ENCODE measurements around the gene PRKG2. TPM values are rescaled to one million over a fixed set of nuclear protein-coding genes. Genes with fewer than 3 reads are reported as not detected.
A peak's percentile ranks its signal among the peaks of the same experiment; 100 is the strongest.

PRKG2 gene
- polyA plus RNA-seq (ENCODE audit: low read depth in 6 of 6), result 1 to 10 TPM in 2 of 6 donors, under 1 TPM in 3, not detected in 1; 0.14 to 1.9 (median 0.85) TPM

- peak within 1 kb of the TSS in 1 of 6 donors; percentile 33 for H3K27ac Mint-ChIP-seq
- peaks cover 9 to 19% (median 10%) of the 10 kb centered on the region in 3 donors for H3K4me1 Mint-ChIP-seq
- H3K4me3 Mint-ChIP-seq, result peak within 1 kb of the TSS in 7 of 8 donors; percentile 12 to 77 (median 61)
- no peak for ATAC-seq (ENCODE audit: low read depth in 2 of 2)
- peaks cover 30 to 41% (median 34%) of the 10 kb centered on the region in 3 donors for H3K27me3 Mint-ChIP-seq
- no peaks in the 10 kb centered on the region for H3K36me3 Mint-ChIP-seq
- peaks cover 0 to 3% (median 2%) of the 10 kb centered on the region in 7 donors for H3K9me3 Mint-ChIP-seq
- no peak for DNase-seq
Observed at GRCh38 chr4:81214881-81215868, at the start of gene PRKG2. Gene PRKG2, minus strand, starts transcription at chr4:81215222. Its CDS starts 10,175 bp downstream, at chr4:81205047.

- H3K27ac Mint-ChIP-seq, result no peak overlapping the region
- H3K4me1 Mint-ChIP-seq, result no peaks in the 10 kb centered on the region
- peaks cover 0 to 4% of the 10 kb centered on the region in 2 donors for H3K36me3 Mint-ChIP-seq
- H3K27me3 Mint-ChIP-seq, result no peaks in the 10 kb centered on the region
- DNase-seq (no peak), ATAC-seq (ENCODE audit: low read depth in 2 of 2) (no peak)
- no peak overlapping the region for H3K4me3 Mint-ChIP-seq
- H3K9me3 Mint-ChIP-seq, result peaks cover 0 to 2% (median 0%) of the 10 kb centered on the region in 7 donors
Observed at GRCh38 chr4:81260443-81261101, 45.5 kb upstream of the PRKG2 start.

- Mint-ChIP-seq H3K36me3 (no peaks in the 10 kb centered on the region), H3K4me3 (no peak overlapping the region), H3K9me3 (no peaks in the 10 kb centered on the region), H3K27ac (no peak overlapping the region), H3K4me1 (no peaks in the 10 kb centered on the region), H3K27me3 (no peaks in the 10 kb centered on the region)
- ATAC-seq (ENCODE audit: low read depth in 2 of 2), result no peak
- DNase-seq, result no peak
Observed at GRCh38 chr4:81258841-81259550, 44.0 kb upstream of the PRKG2 start.

- peaks cover 0 to 2% (median 0%) of the 10 kb centered on the region in 7 donors for H3K9me3 Mint-ChIP-seq
- H3K27me3 Mint-ChIP-seq, result peaks cover 0 to 6% (median 0%) of the 10 kb centered on the region in 3 donors
- H3K36me3 Mint-ChIP-seq, result no peaks in the 10 kb centered on the region
- H3K4me3 Mint-ChIP-seq, result no peak overlapping the region
- no peaks in the 10 kb centered on the region for H3K4me1 Mint-ChIP-seq
- ATAC-seq (ENCODE audit: low read depth in 2 of 2), result no peak
- H3K27ac Mint-ChIP-seq, result no peak overlapping the region
- no peak for DNase-seq
Observed at GRCh38 chr4:81257816-81258215, 42.8 kb upstream of the PRKG2 start.

GRCh38 chr4:81257021-81257420 lies 42.0 kb upstream of the PRKG2 start:
- no peak overlapping the region for H3K27ac Mint-ChIP-seq
- no peak for DNase-seq
- no peak for ATAC-seq (ENCODE audit: low read depth in 2 of 2)
- no peak overlapping the region for H3K4me3 Mint-ChIP-seq
- H3K4me1 Mint-ChIP-seq, result no peaks in the 10 kb centered on the region
- H3K27me3 Mint-ChIP-seq, result peaks cover 0 to 6% (median 0%) of the 10 kb centered on the region in 3 donors
- H3K9me3 Mint-ChIP-seq, result peaks cover 0 to 2% (median 0%) of the 10 kb centered on the region in 7 donors
- no peaks in the 10 kb centered on the region for H3K36me3 Mint-ChIP-seq

GRCh38 chr4:81256059-81256970 lies 41.3 kb upstream of the PRKG2 start:
- peaks cover 0 to 6% (median 0%) of the 10 kb centered on the region in 3 donors for H3K27me3 Mint-ChIP-seq
- no peak overlapping the region for H3K4me3 Mint-ChIP-seq
- no peaks in the 10 kb centered on the region for H3K36me3 Mint-ChIP-seq
- H3K9me3 Mint-ChIP-seq, result peaks cover 0 to 3% (median 0%) of the 10 kb centered on the region in 7 donors
- no peaks in the 10 kb centered on the region for H3K4me1 Mint-ChIP-seq
- no peak for DNase-seq
- H3K27ac Mint-ChIP-seq, result peak overlapping the region in 1 of 6 donors; percentile 16
- ATAC-seq (ENCODE audit: low read depth in 2 of 2), result no peak

- no peak overlapping the region for H3K4me3 Mint-ChIP-seq
- no peaks in the 10 kb centered on the region for H3K36me3 Mint-ChIP-seq
- peaks cover 0 to 6% (median 0%) of the 10 kb centered on the region in 3 donors for H3K27me3 Mint-ChIP-seq
- ATAC-seq (ENCODE audit: low read depth in 2 of 2) (no peak), DNase-seq (no peak)
- H3K4me1 Mint-ChIP-seq, result no peaks in the 10 kb centered on the region
- no peak overlapping the region for H3K27ac Mint-ChIP-seq
- H3K9me3 Mint-ChIP-seq, result peaks cover 0 to 5% (median 2%) of the 10 kb centered on the region in 7 donors
Observed at GRCh38 chr4:81255524-81255923, 40.5 kb upstream of the PRKG2 start.

GRCh38 chr4:81250430-81250829 lies 35.4 kb upstream of the PRKG2 start:
- no peak overlapping the region for H3K4me3 Mint-ChIP-seq
- H3K27ac Mint-ChIP-seq, result no peak overlapping the region

GRCh38 chr4:81245218-81246009 lies 30.4 kb upstream of the PRKG2 start:
- peaks cover 0 to 4% (median 0%) of the 10 kb centered on the region in 3 donors for H3K27me3 Mint-ChIP-seq
- no peak overlapping the region for H3K4me3 Mint-ChIP-seq
- no peaks in the 10 kb centered on the region for H3K36me3 Mint-ChIP-seq
- no peak overlapping the region for H3K27ac Mint-ChIP-seq
- H3K4me1 Mint-ChIP-seq, result peaks cover 0 to 3% (median 0%) of the 10 kb centered on the region in 3 donors
- DNase-seq (no peak), ATAC-seq (ENCODE audit: low read depth in 2 of 2) (no peak)
- peaks cover 0 to 7% (median 0%) of the 10 kb centered on the region in 7 donors for H3K9me3 Mint-ChIP-seq

More at GRCh38 chr4:81250430-81250829, 35.4 kb upstream of the PRKG2 start:
- peaks cover 0 to 11% (median 2%) of the 10 kb centered on the region in 7 donors for H3K9me3 Mint-ChIP-seq
- ATAC-seq (ENCODE audit: low read depth in 2 of 2) (no peak), DNase-seq (no peak)
- H3K27me3 Mint-ChIP-seq, result peaks cover 0 to 6% (median 0%) of the 10 kb centered on the region in 3 donors
- H3K4me1 Mint-ChIP-seq, result no peaks in the 10 kb centered on the region
- H3K36me3 Mint-ChIP-seq, result no peaks in the 10 kb centered on the region

GRCh38 chr4:81237791-81238190 lies 22.8 kb upstream of the PRKG2 start:
- DNase-seq (no peak), ATAC-seq (ENCODE audit: low read depth in 2 of 2) (no peak)
- H3K36me3 Mint-ChIP-seq, result no peaks in the 10 kb centered on the region
- peak overlapping the region in 1 of 6 donors; percentile 49 for H3K27ac Mint-ChIP-seq
- peaks cover 0 to 3% (median 0%) of the 10 kb centered on the region in 3 donors for H3K4me1 Mint-ChIP-seq
- no peak overlapping the region for H3K4me3 Mint-ChIP-seq
- peaks cover 0 to 8% (median 0%) of the 10 kb centered on the region in 7 donors for H3K9me3 Mint-ChIP-seq
- H3K27me3 Mint-ChIP-seq, result peaks cover 0 to 26% (median 12%) of the 10 kb centered on the region in 3 donors

GRCh38 chr4:81235982-81236749 lies 21.1 kb upstream of the PRKG2 start:
- H3K9me3 Mint-ChIP-seq, result peaks cover 9 to 19% (median 13%) of the 10 kb centered on the region in 7 donors
- peaks cover 0 to 26% (median 12%) of the 10 kb centered on the region in 3 donors for H3K27me3 Mint-ChIP-seq
- no peak overlapping the region for H3K4me3 Mint-ChIP-seq
- ATAC-seq (ENCODE audit: low read depth in 2 of 2), result no peak
- no peak for DNase-seq
- no peak overlapping the region for H3K27ac Mint-ChIP-seq
- H3K4me1 Mint-ChIP-seq, result no peaks in the 10 kb centered on the region
- peaks cover 0 to 12% of the 10 kb centered on the region in 2 donors for H3K36me3 Mint-ChIP-seq

Measured in naive B cell (primary cell).